Measurements from ENCODE around the gene MRPS12. TPM values are rescaled to one million over a fixed set of nuclear protein-coding genes. Genes with fewer than 3 reads are reported as not detected.

The MRPS12 gene
- total and polyA plus RNA-seq, 2 of the 13 experiments (the other 11 are each of a cell fraction or from before 2014, with no cell fraction given), result 27.5 to 54.8 TPM

- 0 out of 2 replicates have a peak, but pooled peaks have one; percentile 7 for TF ChIP-seq HMGXB3 (CRISPR knock-in tag; IDR thresholded peaks at IDR 0.05; ENCODE audit: borderline replicate concordance)
- TF ChIP-seq ZC3H13 (CRISPR knock-in tag; IDR thresholded peaks at IDR 0.05), result no peak
- no peak for TF ChIP-seq NR2F6 (IDR thresholded peaks at IDR 0.05)
- peak; percentile 40; the same call in 1 of the 2 replicates for TF ChIP-seq NR2F6 (CRISPR knock-in tag; IDR thresholded peaks at IDR 0.05)
- 0 out of 2 replicates have a peak, but pooled peaks have one; percentile 3 for TF ChIP-seq TBX2 (CRISPR knock-in tag; IDR thresholded peaks at IDR 0.05; ENCODE audit: borderline replicate concordance)
- TF ChIP-seq NFE2L1 (CRISPR knock-in tag; IDR thresholded peaks at IDR 0.05; ENCODE audit: borderline replicate concordance), result no peak
- 0 out of 2 replicates have a peak, but pooled peaks have one; percentile 3 for TF ChIP-seq ZNF331 (CRISPR knock-in tag; IDR thresholded peaks at IDR 0.05)
- TF ChIP-seq HNF4A (CRISPR knock-in tag; IDR thresholded peaks at IDR 0.05), result peak; percentile 10; the same call in 1 of the 2 replicates
- TF ChIP-seq ZNF367 (CRISPR knock-in tag; IDR thresholded peaks at IDR 0.05; ENCODE audit: borderline replicate concordance), result 0 out of 2 replicates have a peak, but pooled peaks have one; percentile 17
- no peak for TF ChIP-seq ZNF772 (CRISPR knock-in tag; IDR thresholded peaks at IDR 0.05)
- TF ChIP-seq DMAP1 (CRISPR knock-in tag; IDR thresholded peaks at IDR 0.05), result 0 out of 2 replicates have a peak, but pooled peaks have one; percentile 35
- no peak for TF ChIP-seq ZNF292 (CRISPR knock-in tag; IDR thresholded peaks at IDR 0.05; ENCODE audit: borderline replicate concordance, low read depth)
- TF ChIP-seq ZSCAN31 (CRISPR knock-in tag; IDR thresholded peaks at IDR 0.05; ENCODE audit: low read depth), result no peak; the same call in 1 of the 2 replicates
- TF ChIP-seq MYC (CRISPR knock-in tag; IDR thresholded peaks at IDR 0.05; ENCODE audit: borderline replicate concordance), result peak; percentile 11; the same call in 1 of the 2 replicates
- 0 out of 2 replicates have a peak, but pooled peaks have one; percentile 64 for TF ChIP-seq CHD4 (IDR thresholded peaks at IDR 0.05; ENCODE audit: borderline replicate concordance, low read length)
- no peak for TF ChIP-seq LBX2 (CRISPR knock-in tag; IDR thresholded peaks at IDR 0.05; ENCODE audit: borderline replicate concordance)
- no peak for TF ChIP-seq ZFP1 (CRISPR knock-in tag; IDR thresholded peaks at IDR 0.05)
- no peak for TF ChIP-seq FIP1L1 (IDR thresholded peaks at IDR 0.05; ENCODE audit: borderline replicate concordance, insufficient read depth, low read depth, low read length)
- TF ChIP-seq RXRA (CRISPR knock-in tag; IDR thresholded peaks at IDR 0.05), result no peak
- 0 out of 2 replicates have a peak, but pooled peaks have one; percentile 41 for TF ChIP-seq ZSCAN20 (CRISPR knock-in tag; IDR thresholded peaks at IDR 0.05; ENCODE audit: borderline replicate concordance)
Observed at GRCh38 chr19:38900202-38900629, 30.5 kb upstream of the MRPS12 start (continued).
